Measurements from ENCODE around the gene STOML1. TPM values are rescaled to one million over a fixed set of nuclear protein-coding genes. Genes with fewer than 3 reads are reported as not detected.

Gene STOML1
- total and polyA plus RNA-seq, 9 of the 15 experiments (the other 6 are each of a cell fraction or from before 2014, with no cell fraction given): 0.25 to 9.7 (median 4.6) TPM

DNA sequence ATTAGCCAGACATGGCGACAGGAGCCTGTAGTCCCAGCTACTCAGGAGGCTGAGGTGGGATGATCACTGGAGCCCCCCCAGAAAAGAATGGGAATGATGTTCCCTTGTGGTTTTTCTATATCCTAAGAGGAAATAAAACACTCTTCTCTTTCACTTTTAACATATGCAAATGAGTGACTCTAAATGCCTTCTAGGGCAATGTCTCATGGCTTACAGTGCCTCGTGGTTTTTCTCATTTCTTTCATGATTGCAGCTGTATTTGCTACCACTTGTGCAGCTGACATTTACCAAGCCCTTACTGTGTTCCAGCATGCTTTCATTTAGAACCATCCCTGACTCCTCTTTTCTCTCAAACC is 26.4 kb downstream of the STOML1 start:
- no peaks in the 10 kb centered on the region; the same call in 1 of the 2 replicates for H4K20me1 ChIP-seq (replicated peaks; ENCODE audit: control insufficient read depth, insufficient read depth, low read length)
- no peaks in the 10 kb centered on the region for H3K9me3 ChIP-seq (replicated peaks; ENCODE audit: control insufficient read depth, insufficient read depth, low read depth, low read length)
- no peak for FAIRE-seq
- 0% methylated on average over 2 of the region's 2 CpGs for WGBS (ENCODE audit: insufficient coverage, low coverage, missing lambda C conversion rate)
- no peak overlapping the region for H3K9ac ChIP-seq (ENCODE audit: insufficient read depth in 1 of 2, low read depth in 2 of 2, low read length in 2 of 2)
- in situ Hi-C loops (cut with MboI): loop anchor here (25.0 kb wide), 1 partner anchor 1322 kb away; the partner anchor contains the start of gene GOLGA6D
- peaks cover 6 to 17% of the 10 kb centered on the region in 2 experiments; a peak in 4 of 5 replicates for H3K27me3 ChIP-seq (ENCODE audit: control insufficient read depth in 2 of 2, insufficient read depth in 2 of 2, low read length in 2 of 2)
- no peaks in the 10 kb centered on the region for H3K79me2 ChIP-seq (ENCODE audit: control insufficient read depth, insufficient read depth, low read length)
- peaks cover 0 to 5% of the 10 kb centered on the region in 2 experiments; a peak in 2 of 5 replicates for H3K4me1 ChIP-seq (replicated peaks in 1 of 2; ENCODE audit: control insufficient read depth in 2 of 2, insufficient read depth in 2 of 2, low read length in 2 of 2)
- H3K4me3 ChIP-seq: no peak overlapping the region
- CTCF ChIA-PET (ENCODE audit: low intra/inter-chr PET ratio): interaction anchor here (2.4 kb wide), 1 partner anchor 15 kb away, joined by 17 read pairs; no protein-coding TSS in a partner anchor
- intact Hi-C loops (cut with micrococcal nuclease): no loop called here
- H2AFZ ChIP-seq (ENCODE audit: low read depth, low read length): no peak overlapping the region
- ATAC-seq: no peak
- TF ChIP-seq PTBP1 (IDR thresholded peaks at IDR 0.05; ENCODE audit: low read depth, low read length): no peak
- TF ChIP-seq, protein P1, sequence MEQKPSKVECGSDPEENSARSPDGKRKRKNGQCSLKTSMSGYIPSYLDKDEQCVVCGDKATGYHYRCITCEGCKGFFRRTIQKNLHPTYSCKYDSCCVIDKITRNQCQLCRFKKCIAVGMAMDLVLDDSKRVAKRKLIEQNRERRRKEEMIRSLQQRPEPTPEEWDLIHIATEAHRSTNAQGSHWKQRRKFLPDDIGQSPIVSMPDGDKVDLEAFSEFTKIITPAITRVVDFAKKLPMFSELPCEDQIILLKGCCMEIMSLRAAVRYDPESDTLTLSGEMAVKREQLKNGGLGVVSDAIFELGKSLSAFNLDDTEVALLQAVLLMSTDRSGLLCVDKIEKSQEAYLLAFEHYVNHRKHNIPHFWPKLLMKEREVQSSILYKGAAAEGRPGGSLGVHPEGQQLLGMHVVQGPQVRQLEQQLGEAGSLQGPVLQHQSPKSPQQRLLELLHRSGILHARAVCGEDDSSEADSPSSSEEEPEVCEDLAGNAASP (IDR thresholded peaks at IDR 0.05): no peak
- TF ChIP-seq POU5F1 (IDR thresholded peaks at IDR 0.05; ENCODE audit: borderline replicate concordance, low read depth, low read length, partially characterized antibody): no peak
- TF ChIP-seq RFX7 (CRISPR knock-in tag; IDR thresholded peaks at IDR 0.05): no peak
- TF ChIP-seq CTBP1 (IDR thresholded peaks at IDR 0.05; ENCODE audit: borderline replicate concordance): no peak
- TF ChIP-seq RAD21 (CRISPR knock-in tag; conservative IDR thresholded peaks at IDR 0.05 in 1 of 2, IDR thresholded peaks at IDR 0.05 in 1 of 2): no peak
- TF ChIP-seq HDAC6 (IDR thresholded peaks at IDR 0.05; ENCODE audit: low read depth, low read length): no peak
- TF ChIP-seq SMARCA4 (IDR thresholded peaks at IDR 0.05): no peak
- no peak for TF ChIP-seq GATAD2A (IDR thresholded peaks at IDR 0.05)
- TF ChIP-seq, protein P2, sequence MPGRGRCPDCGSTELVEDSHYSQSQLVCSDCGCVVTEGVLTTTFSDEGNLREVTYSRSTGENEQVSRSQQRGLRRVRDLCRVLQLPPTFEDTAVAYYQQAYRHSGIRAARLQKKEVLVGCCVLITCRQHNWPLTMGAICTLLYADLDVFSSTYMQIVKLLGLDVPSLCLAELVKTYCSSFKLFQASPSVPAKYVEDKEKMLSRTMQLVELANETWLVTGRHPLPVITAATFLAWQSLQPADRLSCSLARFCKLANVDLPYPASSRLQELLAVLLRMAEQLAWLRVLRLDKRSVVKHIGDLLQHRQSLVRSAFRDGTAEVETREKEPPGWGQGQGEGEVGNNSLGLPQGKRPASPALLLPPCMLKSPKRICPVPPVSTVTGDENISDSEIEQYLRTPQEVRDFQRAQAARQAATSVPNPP (IDR thresholded peaks at IDR 0.05; ENCODE audit: borderline replicate concordance, insufficient read depth, insufficient read length): no peak
- no peak for TF ChIP-seq SMAD1 (IDR thresholded peaks at IDR 0.05; ENCODE audit: low read depth, low read length, partially characterized antibody)
- no peak for TF ChIP-seq MTA1 (IDR thresholded peaks at IDR 0.05; ENCODE audit: borderline replicate concordance)
- TF ChIP-seq, protein P3, sequence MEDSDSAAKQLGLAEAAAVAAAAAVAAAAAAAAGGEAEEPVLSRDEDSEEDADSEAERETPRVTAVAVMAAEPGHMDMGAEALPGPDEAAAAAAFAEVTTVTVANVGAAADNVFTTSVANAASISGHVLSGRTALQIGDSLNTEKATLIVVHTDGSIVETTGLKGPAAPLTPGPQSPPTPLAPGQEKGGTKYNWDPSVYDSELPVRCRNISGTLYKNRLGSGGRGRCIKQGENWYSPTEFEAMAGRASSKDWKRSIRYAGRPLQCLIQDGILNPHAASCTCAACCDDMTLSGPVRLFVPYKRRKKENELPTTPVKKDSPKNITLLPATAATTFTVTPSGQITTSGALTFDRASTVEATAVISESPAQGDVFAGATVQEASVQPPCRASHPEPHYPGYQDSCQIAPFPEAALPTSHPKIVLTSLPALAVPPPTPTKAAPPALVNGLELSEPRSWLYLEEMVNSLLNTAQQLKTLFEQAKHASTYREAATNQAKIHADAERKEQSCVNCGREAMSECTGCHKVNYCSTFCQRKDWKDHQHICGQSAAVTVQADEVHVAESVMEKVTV (CRISPR knock-in tag; IDR thresholded peaks at IDR 0.05): no peak
- no peak for TF ChIP-seq ZNF197 (CRISPR knock-in tag; IDR thresholded peaks at IDR 0.05; ENCODE audit: low read depth)
- POLR2A ChIA-PET: interaction anchor here (0.6 kb wide), 2 partner anchors 42 to 46 kb away, joined by 3 read pairs; no protein-coding TSS in a partner anchor
- DNase-seq (ENCODE audit: extremely low read depth in 1 of 4, low spot score in 3 of 4): no peak
- H3K27ac ChIP-seq (ENCODE audit: extremely low read depth, low read depth, low read length): no peak overlapping the region
- BruUV-seq (replicated peaks): no TSS peak
- no peak overlapping the region for H3K4me2 ChIP-seq (ENCODE audit: insufficient read depth, low read length)
- H3K9me1 ChIP-seq (ENCODE audit: control insufficient read depth, insufficient read depth, low read length): no peaks in the 10 kb centered on the region
- no peaks in the 10 kb centered on the region for H3K36me3 ChIP-seq (ENCODE audit: control insufficient read depth, insufficient read depth, low read length)
